IMR-90 (cell line): ENCODE measurements around the gene TTC39A. TPM values are rescaled to one million over a fixed set of nuclear protein-coding genes. Genes with fewer than 3 reads are reported as not detected.
A peak's percentile ranks its signal among the peaks of the same experiment; 100 is the strongest.

Experiments
- ATAC-seq: fragments of 200-7000 bp; cut with Tn5 transposase; 2 replicates; pipeline ENCODE4 v1.9.1; 2020; ENCODE audit warnings: low read depth, mild to moderate bottlenecking, moderate library complexity
- BruUV-seq: library from RNA; stranded (reverse); fragments of 400-500 nt; replicated peaks from 2 replicates; lab custom pipeline; 2021; lab: Mats Ljungman, UMichigan
- CTCF ChIA-PET: fragments of 300-600 bp; formaldehyde crosslinking; extraction: SDS; loops from one replicate; lab custom pipeline; 2021; ENCODE audit warnings: antibody characterized with exemption; lab: Yijun Ruan, JAX
- POLR2A ChIA-PET: fragments of 300-600 bp; sonication (Branson Sonifier 250); formaldehyde crosslinking; loops from one replicate; lab custom pipeline; 2022; ENCODE audit warnings: antibody characterized with exemption; ENCODE audit not compliant: unreplicated experiment; lab: Charles Lee
- DNase-seq: peaks from one replicate; pipeline ENCODE4 v3.0.0; 2013
- H2AFZ ChIP-seq: replicated peaks from 2 replicates; pipeline ENCODE3; 2013; ENCODE audit warnings: low read length, mild to moderate bottlenecking; ENCODE audit not compliant: poor library complexity
- H2AK5ac ChIP-seq: 2 replicates; pipeline ENCODE4 v1.6.1; 2013; ENCODE audit warnings: low read depth, low read length, inconsistent platforms
- H2AK9ac ChIP-seq: replicated peaks from 2 replicates; pipeline ENCODE3; 2013; ENCODE audit warnings: mild to moderate bottlenecking, low read depth, low read length, moderate library complexity; ENCODE audit not compliant: poor library complexity
- H2BK120ac ChIP-seq: 2 replicates; pipeline ENCODE4 v1.6.1; 2013; ENCODE audit warnings: low read depth, low read length, inconsistent platforms
- H2BK15ac ChIP-seq: 3 replicates; pipeline ENCODE4 v1.6.1; 2013; ENCODE audit warnings: low read depth, low read length, inconsistent platforms
- H2BK20ac ChIP-seq: 2 replicates; pipeline ENCODE4 v1.6.1; 2013; ENCODE audit warnings: low read depth, mild to moderate bottlenecking, inconsistent platforms, low read length, moderate library complexity
- H2BK5ac ChIP-seq: 2 replicates; pipeline ENCODE4 v1.6.1; 2013; ENCODE audit warnings: mild to moderate bottlenecking, low read depth, low read length, inconsistent platforms; ENCODE audit not compliant: poor library complexity, severe bottlenecking
- H3K14ac ChIP-seq: replicated peaks from 2 replicates; pipeline ENCODE4 v1.6.1; 2013; ENCODE audit warnings: low read depth, low read length, inconsistent platforms
- H3K18ac ChIP-seq: 2 replicates; pipeline ENCODE4 v1.6.1; 2013; ENCODE audit warnings: low read depth, low read length, control low read depth
- H3K23ac ChIP-seq: 2 replicates; pipeline ENCODE4 v1.6.1; 2013; ENCODE audit warnings: low read depth, low read length, inconsistent platforms
- H3K27ac ChIP-seq: 2 replicates; pipeline ENCODE4 v1.5.1; 2013; ENCODE audit warnings: mild to moderate bottlenecking, control low read depth, low read length; ENCODE audit not compliant: insufficient read depth
- H3K27me3 ChIP-seq: 2 replicates; pipeline ENCODE4 v1.6.1; 2013; ENCODE audit warnings: low read length; ENCODE audit not compliant: control insufficient read depth, insufficient read depth
- H3K36me3 ChIP-seq: 2 replicates; pipeline ENCODE4 v1.6.1; 2013; ENCODE audit warnings: low read length, mixed read lengths; ENCODE audit not compliant: control insufficient read depth, insufficient read depth
- H3K4ac ChIP-seq: 2 replicates; pipeline ENCODE4 v1.6.1; 2013; ENCODE audit warnings: low read depth, low read length, inconsistent platforms
- H3K4me1 ChIP-seq: 2 replicates; pipeline ENCODE4 v1.6.1; 2013; ENCODE audit warnings: low read length, mixed read lengths; ENCODE audit not compliant: control insufficient read depth, insufficient read depth
- H3K4me2 ChIP-seq: 2 replicates; pipeline ENCODE4 v1.6.1; 2013; ENCODE audit warnings: low read depth, mild to moderate bottlenecking, control low read depth, low read length, moderate library complexity
- H3K4me3 ChIP-seq: 2 replicates; pipeline ENCODE4 v1.5.1; 2013; ENCODE audit warnings: low read depth, mild to moderate bottlenecking, control low read depth, low read length, moderate library complexity; ENCODE audit not compliant: insufficient read depth
- H3K56ac ChIP-seq: 2 replicates; pipeline ENCODE4 v1.6.1; 2013; ENCODE audit warnings: low read length, inconsistent platforms; ENCODE audit not compliant: insufficient read depth; ENCODE audit errors: extremely low read depth
- H3K79me1 ChIP-seq, 2 experiments: 2 replicates each; pipeline ENCODE4 v1.6.1; 2013; ENCODE audit warnings: low read length in 2 of 2, inconsistent platforms in 1 of 2, low read depth in 1 of 2
- H3K9ac ChIP-seq: 2 replicates; pipeline ENCODE4 v1.6.1; 2013; ENCODE audit warnings: low read depth, low read length, control low read depth
- H3K9me1 ChIP-seq: 2 replicates; pipeline ENCODE4 v1.6.1; 2013; ENCODE audit warnings: low read length, inconsistent platforms; ENCODE audit not compliant: insufficient read depth
- H3K9me3 ChIP-seq: 2 replicates; pipeline ENCODE4 v1.6.1; 2013; ENCODE audit warnings: low read length; ENCODE audit not compliant: control insufficient read depth, insufficient read depth
- H4K20me1 ChIP-seq: 2 replicates; pipeline ENCODE4 v1.6.1; 2013; ENCODE audit warnings: low read length, inconsistent platforms; ENCODE audit not compliant: insufficient read depth
- H4K5ac ChIP-seq: 2 replicates; pipeline ENCODE4 v1.6.1; 2013; ENCODE audit warnings: mild to moderate bottlenecking, low read depth, low read length, control low read depth
- H4K8ac ChIP-seq, 2 experiments: 2 replicates each; pipeline ENCODE4 v1.6.1; 2013; ENCODE audit warnings: low read depth in 2 of 2, low read length in 2 of 2, control low read depth in 1 of 2, inconsistent platforms in 1 of 2
- H4K91ac ChIP-seq: 2 replicates; pipeline ENCODE4 v1.6.1; 2013; ENCODE audit warnings: low read depth, low read length, inconsistent platforms; ENCODE audit not compliant: insufficient read depth
- CEBPB ChIP-seq: IDR thresholded peaks from 2 replicates; pipeline ENCODE4 v1.6.1; 2012; ENCODE audit warnings: low read depth, low read length, improper control_type of control experiment
- ELK1 ChIP-seq: fragments of 150-350 bp; IDR thresholded peaks from 2 replicates; pipeline ENCODE4 v1.6.1; 2016; ENCODE audit warnings: low read depth, mild to moderate bottlenecking, low read length, moderate library complexity, borderline replicate concordance
- POLR2A ChIP-seq: IDR thresholded peaks from 2 replicates; pipeline ENCODE4 v1.6.1; 2012; ENCODE audit warnings: mild to moderate bottlenecking, low read depth, low read length
- RCOR1 ChIP-seq: IDR thresholded peaks from 2 replicates; pipeline ENCODE4 v1.6.1; 2012; ENCODE audit warnings: mild to moderate bottlenecking, low read length, improper control_type of control experiment; ENCODE audit not compliant: insufficient replicate concordance
- RFX5 ChIP-seq: IDR thresholded peaks from 2 replicates; pipeline ENCODE4 v1.8.0; 2012; ENCODE audit warnings: low read depth, mild to moderate bottlenecking, low read length, moderate library complexity
- SMC3 ChIP-seq: fragments of 150-350 bp; IDR thresholded peaks from 2 replicates; pipeline ENCODE4 v1.6.1; 2016; ENCODE audit warnings: low read depth, mild to moderate bottlenecking, antibody characterized with exemption, low read length, moderate library complexity
- WGBS, 2 experiments: methylation state at CpG; one replicate each; pipeline versions ENCODE4 v1.1.5 to v1.1.7; 2013; ENCODE audit warnings: missing lambda C conversion rate in 2 of 2; ENCODE audit not compliant: insufficient read length in 1 of 2; ENCODE audit errors: extremely low coverage in 2 of 2; 5-methylcytosine and 5-hydroxymethylcytosine counted together
- dilution Hi-C: fragments of 300-500 bp; cut with HindIII; formaldehyde crosslinking; loops from one replicate; pipeline ENCODE4 v1.14.3; 2018; ENCODE audit warnings: low sequenced_read_pairs; ENCODE audit not compliant: unreplicated experiment
- in situ Hi-C: fragments of 300-500 bp; cut with MboI; formaldehyde crosslinking; loops from 3 replicates; pipeline ENCODE4 v1.14.3; 2019; ENCODE audit warnings: low sequenced_read_pairs, inconsistent platforms, mixed read lengths
- intact Hi-C: fragments of 100-400 bp; cut with micrococcal nuclease; formaldehyde crosslinking; loops from 2 replicates; pipeline ENCODE4 v1.10.0; 2022
- polyA plus RNA-seq, 3 experiments: library from polyadenylated mRNA; depleted of rRNA; stranded (reverse); fragments of >200 nt; gene quantifications; 2 replicates each; pipeline ENCODE4 v1.2.3, GENCODE V29; 2012; ENCODE audit warnings: low replicate concordance in 1 of 3
- total RNA-seq: library from RNA; depleted of rRNA; stranded (reverse); fragments of >200 nt; gene quantifications from 2 replicates; pipeline ENCODE4 v1.2.3, GENCODE V29; 2012

The TTC39A gene
- total and polyA plus RNA-seq, 2 of the 4 experiments (the other 2 are of a cell fraction), result 0.62 to 0.72 TPM

- no peak for TF ChIP-seq POLR2A
Measured at GRCh38 chr1:51317798-51318197, 12.6 kb downstream of the TTC39A start (continued).

GRCh38 chr1:51316846-51317120 lies 13.6 kb downstream of the TTC39A start:
- H3K4me3 ChIP-seq, result no peak overlapping the region
- no peak overlapping the region for H3K18ac ChIP-seq
- no peak overlapping the region for H4K91ac ChIP-seq
- H4K20me1 ChIP-seq, result no peaks in the 10 kb centered on the region
- H2BK120ac ChIP-seq, result no peak overlapping the region
- no peak overlapping the region for H2AK5ac ChIP-seq
- peaks cover 16% of the 10 kb centered on the region for H3K9me1 ChIP-seq
- peak overlapping the region; percentile 27 for H2AFZ ChIP-seq
- no peak overlapping the region for H3K23ac ChIP-seq
- no peak overlapping the region for H3K4ac ChIP-seq
- H3K27ac ChIP-seq, result no peak overlapping the region
- H4K5ac ChIP-seq, result no peak overlapping the region
- dilution Hi-C loops, result no loop called here
- TF ChIP-seq SMC3 (no peak), CEBPB (no peak), ELK1 (no peak), RFX5 (no peak), RCOR1 (no peak)
- no peak overlapping the region for H3K56ac ChIP-seq
- ATAC-seq (no peak), DNase-seq (no peak)
- in situ Hi-C loops, result no loop called here
- no peak overlapping the region for H2BK20ac ChIP-seq
- no peaks in the 10 kb centered on the region for H3K27me3 ChIP-seq
- peak overlapping the region; percentile 7 for H2AK9ac ChIP-seq
- peaks cover 8% of the 10 kb centered on the region for H3K4me1 ChIP-seq
- H3K36me3 ChIP-seq, result no peaks in the 10 kb centered on the region
- ChIA-PET POLR2A (no interaction called here), CTCF (no interaction called here)
- H3K14ac ChIP-seq, result no peak overlapping the region
- WGBS, 2 experiments, result 80% methylated on average over 1 of the region's 4 CpGs; no CpG with 5 or more reads in 1 of the 2 experiments
- no peak overlapping the region for H4K8ac ChIP-seq
- H3K4me2 ChIP-seq, result no peak overlapping the region
- H3K9ac ChIP-seq, result no peak overlapping the region
- H2BK5ac ChIP-seq, result no peak overlapping the region
- H3K79me1 ChIP-seq, result no peaks in the 10 kb centered on the region
- no peaks in the 10 kb centered on the region for H3K9me3 ChIP-seq
- no TSS peak for BruUV-seq
- H2BK15ac ChIP-seq, result no peak overlapping the region
- intact Hi-C loops, result no loop called here
